Activated CD4-positive, CD25-positive, alpha-beta regulatory T cell treated with anti-CD3 and anti-CD28 coated beads, Interleukin-2, amount 50 U/mL, for 72 hours (primary cell): ENCODE results near the gene AKIP1.
"Not testable (repeated sequence)": the region's sequence is repeated elsewhere in the genome, so short reads cannot be mapped to it uniquely, and the experiment has no call there.

ENCODE experiments used
- DNase-seq: peaks from one replicate; pipeline ENCODE4 v3.0.0; 2021

AKIP1 gene

GRCh38 chr11:8917157-8917825 is 6.3 kb downstream of the AKIP1 start:
- DNase-seq = no peak

GRCh38 chr11:8922691-8923090 is 11.7 kb downstream of the AKIP1 start:
- no peak for DNase-seq

- DNase-seq = no peak
These were observed 14.7 kb downstream of the AKIP1 start for GRCh38 chr11:8925711-8926110.

- DNase-seq = no peak
These were observed 15.2 kb downstream of the AKIP1 start for GRCh38 chr11:8926236-8926635.

- DNase-seq = no peak
These were observed 16.2 kb downstream of the AKIP1 start for GRCh38 chr11:8927233-8927632.

GRCh38 chr11:8928205-8928604 is 17.2 kb downstream of the AKIP1 start:
- no peak for DNase-seq

- DNase-seq = no peak
These were observed 18.1 kb downstream of the AKIP1 start for GRCh38 chr11:8928981-8929615.

- DNase-seq = no peak
These were observed 19.6 kb downstream of the AKIP1 start for GRCh38 chr11:8930456-8931175.

- no peak for DNase-seq
These were observed 21.7 kb downstream of the AKIP1 start, which contains the start of gene C11orf16 for GRCh38 chr11:8932564-8933180. Gene C11orf16, minus strand, starts transcription at chr11:8932947. Its CDS starts 639 bp downstream, at chr11:8932308.

- DNase-seq = no peak
These were observed 22.9 kb downstream of the AKIP1 start for GRCh38 chr11:8933931-8934330.

GRCh38 chr11:8934742-8935488 is 23.9 kb downstream of the AKIP1 start:
- no peak for DNase-seq

- not testable (repeated sequence) for DNase-seq
These were observed 24.8 kb downstream of the AKIP1 start for GRCh38 chr11:8935789-8936188.

GRCh38 chr11:8937159-8937558 is 26.2 kb downstream of the AKIP1 start:
- no peak for DNase-seq

GRCh38 chr11:8937659-8938058 is 26.7 kb downstream of the AKIP1 start:
- no peak for DNase-seq

GRCh38 chr11:8941341-8942103 is 30.5 kb downstream of the AKIP1 start:
- no peak for DNase-seq

GRCh38 chr11:8942518-8943066 is 31.6 kb downstream of the AKIP1 start, which contains the start of gene ASCL3:
Gene ASCL3, minus strand, starts transcription at chr11:8943016. Its CDS starts 4,855 bp downstream, at chr11:8938161.
- DNase-seq = no peak

- DNase-seq = no peak
These were observed 36.4 kb downstream of the AKIP1 start for GRCh38 chr11:8947230-8947943.

GRCh38 chr11:8948886-8949285 is 37.9 kb downstream of the AKIP1 start:
- DNase-seq = no peak

GRCh38 chr11:8956860-8957259 is 45.9 kb downstream of the AKIP1 start:
- no peak for DNase-seq

- DNase-seq = no peak
These were observed 48.7 kb downstream of the AKIP1 start for GRCh38 chr11:8959546-8960166.
